Measurements from ENCODE around the gene KLHDC7B.

KLHDC7B gene

DNA sequence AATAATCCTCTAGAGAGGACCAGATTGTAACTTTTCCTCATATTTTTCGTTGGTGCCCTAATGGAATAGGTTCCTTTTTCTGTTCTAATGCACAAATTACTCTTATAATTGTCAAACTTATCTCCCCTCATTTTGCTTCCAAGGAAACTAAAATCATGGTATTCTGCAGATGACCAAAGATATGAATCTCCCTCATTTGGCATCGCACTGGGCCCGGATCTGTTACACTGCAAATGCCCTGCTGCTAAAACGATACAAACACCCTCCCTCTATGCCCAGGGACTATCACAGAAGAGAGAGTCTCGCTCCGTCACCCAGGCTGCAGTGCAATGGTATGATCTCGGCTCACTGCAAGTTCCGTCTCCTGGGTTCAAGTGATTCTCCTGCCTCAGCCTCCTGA, 7.6 kb downstream of the KLHDC7B start:
- Histone ChIP-seq H3K9me2 (replicated peaks; ENCODE audit: low read depth, low read length) (no peaks in the 10 kb centered on the region), H3K4me1 (ENCODE audit: insufficient read depth, low read length, poor library complexity, severe bottlenecking) (peaks cover 8% of the 10 kb centered on the region), H3K79me2 (ENCODE audit: insufficient read depth, low read length) (peaks cover 6% of the 10 kb centered on the region; the same call in 1 of the 2 replicates), H2AFZ (ENCODE audit: low read length) (no peak overlapping the region), H3F3A (ENCODE audit: low read depth) (no peaks in the 10 kb centered on the region), H3K27me3 (ENCODE audit: insufficient read depth, low read length, poor library complexity, severe bottlenecking) (no peaks in the 10 kb centered on the region), H3K4me2 (ENCODE audit: low read depth, low read length, poor library complexity, severe bottlenecking) (no peak overlapping the region), H3K9me3 (ENCODE audit: insufficient read depth, low read depth, low read length) (no peaks in the 10 kb centered on the region), H4K20me1 (ENCODE audit: insufficient read depth, low read length, poor library complexity, severe bottlenecking) (no peaks in the 10 kb centered on the region), H3K36me3 (ENCODE audit: insufficient read depth, low read length) (no peaks in the 10 kb centered on the region), H3K4me3 (ENCODE audit: low read length, poor library complexity, severe bottlenecking) (no peak overlapping the region), H3K9ac (ENCODE audit: low read depth, low read length, poor library complexity, severe bottlenecking) (no peak overlapping the region)
- TF ChIP-seq, protein P1, sequence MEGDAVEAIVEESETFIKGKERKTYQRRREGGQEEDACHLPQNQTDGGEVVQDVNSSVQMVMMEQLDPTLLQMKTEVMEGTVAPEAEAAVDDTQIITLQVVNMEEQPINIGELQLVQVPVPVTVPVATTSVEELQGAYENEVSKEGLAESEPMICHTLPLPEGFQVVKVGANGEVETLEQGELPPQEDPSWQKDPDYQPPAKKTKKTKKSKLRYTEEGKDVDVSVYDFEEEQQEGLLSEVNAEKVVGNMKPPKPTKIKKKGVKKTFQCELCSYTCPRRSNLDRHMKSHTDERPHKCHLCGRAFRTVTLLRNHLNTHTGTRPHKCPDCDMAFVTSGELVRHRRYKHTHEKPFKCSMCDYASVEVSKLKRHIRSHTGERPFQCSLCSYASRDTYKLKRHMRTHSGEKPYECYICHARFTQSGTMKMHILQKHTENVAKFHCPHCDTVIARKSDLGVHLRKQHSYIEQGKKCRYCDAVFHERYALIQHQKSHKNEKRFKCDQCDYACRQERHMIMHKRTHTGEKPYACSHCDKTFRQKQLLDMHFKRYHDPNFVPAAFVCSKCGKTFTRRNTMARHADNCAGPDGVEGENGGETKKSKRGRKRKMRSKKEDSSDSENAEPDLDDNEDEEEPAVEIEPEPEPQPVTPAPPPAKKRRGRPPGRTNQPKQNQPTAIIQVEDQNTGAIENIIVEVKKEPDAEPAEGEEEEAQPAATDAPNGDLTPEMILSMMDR (conservative IDR thresholded peaks at IDR 0.05; ENCODE audit: low read length), result no peak
- no peak for TF ChIP-seq EZH2phosphoT487 (IDR thresholded peaks at IDR 0.05; ENCODE audit: borderline replicate concordance)

DNA sequence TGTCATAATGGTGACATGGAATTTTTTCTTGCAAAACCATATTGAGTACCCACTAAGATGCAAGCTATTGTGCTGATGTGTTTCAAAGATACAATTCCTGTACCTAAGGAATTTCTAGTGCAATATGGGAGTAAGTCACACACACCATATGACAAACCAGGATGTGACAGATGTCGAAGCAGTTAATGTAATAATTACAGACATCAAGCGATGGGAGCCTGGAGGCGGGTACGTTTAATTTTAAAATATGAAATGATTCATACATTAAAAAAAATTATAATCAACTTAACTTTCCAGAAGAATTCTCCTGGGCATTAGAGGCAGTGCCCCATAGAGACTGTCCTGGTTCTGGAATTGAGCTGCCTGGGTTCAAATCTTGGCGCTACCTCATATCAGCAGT, 11.0 kb downstream of the KLHDC7B start:
- Histone ChIP-seq H3F3A (ENCODE audit: low read depth) (no peaks in the 10 kb centered on the region), H3K9ac (ENCODE audit: low read depth, low read length, poor library complexity, severe bottlenecking) (no peak overlapping the region), H4K20me1 (ENCODE audit: insufficient read depth, low read length, poor library complexity, severe bottlenecking) (no peaks in the 10 kb centered on the region), H3K4me3 (ENCODE audit: low read length, poor library complexity, severe bottlenecking) (no peak overlapping the region), H3K9me3 (ENCODE audit: insufficient read depth, low read depth, low read length) (no peaks in the 10 kb centered on the region), H3K36me3 (ENCODE audit: insufficient read depth, low read length) (no peaks in the 10 kb centered on the region), H3K27me3 (ENCODE audit: insufficient read depth, low read length, poor library complexity, severe bottlenecking) (no peaks in the 10 kb centered on the region), H3K4me2 (ENCODE audit: low read depth, low read length, poor library complexity, severe bottlenecking) (no peak overlapping the region), H3K9me2 (replicated peaks; ENCODE audit: low read depth, low read length) (no peaks in the 10 kb centered on the region), H3K4me1 (ENCODE audit: insufficient read depth, low read length, poor library complexity, severe bottlenecking) (peaks cover 2% of the 10 kb centered on the region), H3K79me2 (ENCODE audit: insufficient read depth, low read length) (no peaks in the 10 kb centered on the region), H2AFZ (ENCODE audit: low read length) (no peak overlapping the region)
- TF ChIP-seq, protein P1 (conservative IDR thresholded peaks at IDR 0.05; ENCODE audit: low read length), result no peak
- no peak for TF ChIP-seq EZH2phosphoT487 (IDR thresholded peaks at IDR 0.05; ENCODE audit: borderline replicate concordance)

DNA sequence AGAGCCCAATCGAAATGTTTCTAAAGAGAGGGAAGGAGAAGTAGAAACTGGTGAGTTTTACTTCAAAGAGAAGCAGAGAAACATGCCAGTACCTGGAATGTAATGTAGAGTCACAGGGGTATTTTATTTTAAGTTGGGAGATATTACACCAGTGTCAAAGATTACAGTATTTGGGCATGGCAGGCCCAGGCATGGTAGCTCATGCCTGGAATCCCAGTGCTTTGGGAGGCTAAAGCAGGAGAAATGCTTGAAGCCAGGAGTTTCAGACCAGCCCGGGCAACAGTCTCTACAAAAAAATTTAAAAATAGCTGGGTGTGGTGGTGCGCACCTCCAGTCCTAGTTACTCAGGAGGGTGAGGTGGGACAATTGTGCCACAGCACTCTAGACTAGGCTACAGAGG, 14.3 kb downstream of the KLHDC7B start:
- no peaks in the 10 kb centered on the region for H4K20me1 ChIP-seq (ENCODE audit: insufficient read depth, low read length, poor library complexity, severe bottlenecking)
- no peak overlapping the region for H3K4me3 ChIP-seq (ENCODE audit: low read length, poor library complexity, severe bottlenecking)
- no peaks in the 10 kb centered on the region for H3K9me3 ChIP-seq (ENCODE audit: insufficient read depth, low read depth, low read length)
- no peak overlapping the region for H2AFZ ChIP-seq (ENCODE audit: low read length)
- no peaks in the 10 kb centered on the region for H3F3A ChIP-seq (ENCODE audit: low read depth)
- TF ChIP-seq, protein P1 (conservative IDR thresholded peaks at IDR 0.05; ENCODE audit: low read length), result no peak
- no peak for TF ChIP-seq EZH2phosphoT487 (IDR thresholded peaks at IDR 0.05; ENCODE audit: borderline replicate concordance)
- no peaks in the 10 kb centered on the region for H3K36me3 ChIP-seq (ENCODE audit: insufficient read depth, low read length)
- H3K27me3 ChIP-seq (ENCODE audit: insufficient read depth, low read length, poor library complexity, severe bottlenecking), result no peaks in the 10 kb centered on the region
- H3K4me2 ChIP-seq (ENCODE audit: low read depth, low read length, poor library complexity, severe bottlenecking), result no peak overlapping the region
- no peaks in the 10 kb centered on the region for H3K79me2 ChIP-seq (ENCODE audit: insufficient read depth, low read length)
- H3K4me1 ChIP-seq (ENCODE audit: insufficient read depth, low read length, poor library complexity, severe bottlenecking), result peaks cover 10% of the 10 kb centered on the region
- no peaks in the 10 kb centered on the region for H3K9me2 ChIP-seq (replicated peaks; ENCODE audit: low read depth, low read length)
- H3K9ac ChIP-seq (ENCODE audit: low read depth, low read length, poor library complexity, severe bottlenecking), result no peak overlapping the region

Measured in Loucy (cell line).